Endothelial cell of umbilical vein (primary cell): ENCODE data around the gene CPSF3. TPM values are rescaled to one million over a fixed set of nuclear protein-coding genes. Genes with fewer than 3 reads are reported as not detected.

ENCODE experiments used
- BruUV-seq: library from RNA; stranded (reverse); fragments of 400-500 nt; replicated peaks from 2 replicates; lab custom pipeline; 2021; lab: Mats Ljungman, UMichigan
- CTCF ChIA-PET: fragments of 300-600, 350-600 bp; sonication (Branson Sonifier 250); formaldehyde crosslinking; loops from one replicate; lab custom pipeline; 2021; ENCODE audit warnings: antibody characterized with exemption, inconsistent platforms; lab: Charles Lee
- POLR2A ChIA-PET: fragments of 300-600, 350-600 bp; sonication (Branson Sonifier 250); formaldehyde crosslinking; loops from one replicate; lab custom pipeline; 2021; ENCODE audit warnings: antibody characterized with exemption, inconsistent platforms; lab: Charles Lee
- DNase-seq: peaks from one replicate; pipeline ENCODE4 v3.0.0-alpha.2; 2011; ENCODE audit warnings: low read depth, low spot score
- FAIRE-seq: peaks from 2 replicates; lab custom pipeline; 2011; peaks lifted over from hg19 to GRCh38; lab: Jason Lieb, UNC
- H2AFZ ChIP-seq: 2 replicates; pipeline ENCODE4 v1.6.0; 2012; ENCODE audit warnings: low read depth, low read length, control low read depth, inconsistent platforms
- H3K27ac ChIP-seq: 2 replicates; pipeline ENCODE4 v1.5.1; 2011; ENCODE audit warnings: low read depth, mild to moderate bottlenecking, control low read depth, low read length, moderate library complexity; ENCODE audit not compliant: insufficient read depth
- H3K27me3 ChIP-seq, 2 experiments: 2 replicates each; pipeline versions ENCODE4 v1.6.0 to v1.6.1; 2011; ENCODE audit warnings: low read length in 2 of 2, mixed read lengths in 1 of 2; ENCODE audit not compliant: control insufficient read depth in 2 of 2, insufficient read depth in 2 of 2
- H3K36me3 ChIP-seq, 2 experiments: 2 replicates in 1 of 2; 3 replicates in 1 of 2; pipeline ENCODE4 v1.5.1; 2011; ENCODE audit warnings: low read length in 2 of 2, mild to moderate bottlenecking in 1 of 2, moderate library complexity in 1 of 2; ENCODE audit not compliant: control insufficient read depth in 2 of 2, insufficient read depth in 2 of 2; ENCODE audit errors: extremely low read depth in 1 of 2
- H3K4me1 ChIP-seq: 3 replicates; pipeline ENCODE4 v1.5.1; 2011; ENCODE audit warnings: mild to moderate bottlenecking, low read length; ENCODE audit not compliant: control insufficient read depth, insufficient read depth; ENCODE audit errors: extremely low read depth
- H3K4me2 ChIP-seq: 2 replicates; pipeline ENCODE4 v1.6.1; 2011; ENCODE audit warnings: low read length, control low read depth, mixed read lengths; ENCODE audit not compliant: insufficient read depth
- H3K4me3 ChIP-seq, 3 experiments: fragments of 200-600 bp in 1 of 3; sonication (generic), shearing (Covaris generic) in 1 of 3; replicated peaks in 1 of 3; 2 replicates each; pipeline ENCODE4 v1.5.1; 2011 to 2016; ENCODE audit warnings: control low read depth in 3 of 3, low read length in 3 of 3, mild to moderate bottlenecking in 2 of 3, inconsistent platforms in 1 of 3, low read depth in 1 of 3, moderate library complexity in 1 of 3; ENCODE audit not compliant: insufficient read depth in 1 of 3
- H3K79me2 ChIP-seq: 2 replicates; pipeline ENCODE4 v1.6.0; 2012; ENCODE audit warnings: low read length, inconsistent platforms; ENCODE audit not compliant: control insufficient read depth, insufficient read depth
- H3K9ac ChIP-seq: replicated peaks from 2 replicates; pipeline ENCODE3; 2011; ENCODE audit warnings: low read length, control low read depth; ENCODE audit not compliant: insufficient read depth; ENCODE audit errors: extremely low read depth
- H3K9me1 ChIP-seq: replicated peaks from 3 replicates; pipeline ENCODE4 v1.6.0; 2011; ENCODE audit warnings: mild to moderate bottlenecking, low read length; ENCODE audit not compliant: control insufficient read depth, insufficient read depth; ENCODE audit errors: extremely low read depth
- H3K9me3 ChIP-seq: replicated peaks from 2 replicates; pipeline ENCODE4 v1.5.1; 2012; ENCODE audit warnings: low read length, inconsistent platforms; ENCODE audit not compliant: control insufficient read depth, insufficient read depth
- H4K20me1 ChIP-seq: replicated peaks from 2 replicates; pipeline ENCODE3; 2011; ENCODE audit warnings: mild to moderate bottlenecking, low read length; ENCODE audit not compliant: control insufficient read depth, insufficient read depth; ENCODE audit errors: extremely low read depth
- CTCF ChIP-seq, 2 donors: IDR thresholded peaks; 1 replicate in 1 of 2; 2 replicates in 1 of 2; pipeline ENCODE4 v1.5.1; 2011; ENCODE audit warnings: low read length in 2 of 2, mild to moderate bottlenecking in 2 of 2, moderate library complexity in 2 of 2, control low read depth in 1 of 2, inconsistent platforms in 1 of 2, low read depth in 1 of 2; ENCODE audit not compliant: insufficient read depth in 1 of 2; ENCODE audit errors: extremely low read depth in 1 of 2
- MAX ChIP-seq: IDR thresholded peaks from 2 replicates; pipeline ENCODE4 v1.6.1; 2011; ENCODE audit not compliant: insufficient read depth, insufficient read length
- POLR2AphosphoS5 ChIP-seq: IDR thresholded peaks from 2 replicates; pipeline ENCODE4 v1.6.1; 2012; ENCODE audit warnings: low read depth, mild to moderate bottlenecking, control low read depth, low read length, moderate library complexity; ENCODE audit not compliant: insufficient read depth
- dilution Hi-C: fragments of 300-500 bp; cut with MboI; formaldehyde crosslinking; loops from one replicate; pipeline ENCODE4 v1.15.0; 2019; ENCODE audit warnings: low sequenced_read_pairs; ENCODE audit not compliant: extremely low pct_ligation_motif_present
- intact Hi-C: fragments of 100-400 bp; cut with micrococcal nuclease; formaldehyde crosslinking; loops from one replicate; pipeline ENCODE4 v1.10.0; 2022
- polyA plus RNA-seq, 4 experiments: library from polyadenylated mRNA; depleted of rRNA in 3 of 4; stranded (reverse) in 3 of 4; unstranded in 1 of 4; fragments of >200 nt; gene quantifications; 2 replicates each; pipeline versions ENCODE4 v1.2.1 to v1.2.3, GENCODE V29; 2011 to 2012; ENCODE audit warnings: missing spikeins in 1 of 4
- total RNA-seq: library from RNA; stranded (reverse); gene quantifications from 2 replicates; pipeline ENCODE4 v1.2.3, GENCODE V29; 2021

The CPSF3 gene
- total and polyA plus RNA-seq, 2 donors (not counting 3 experiments of a cell fraction or from before 2014, with no cell fraction given): 13.7 to 35.6 TPM

- CTCF ChIA-PET: no interaction called here
- no peak overlapping the region for H3K27ac ChIP-seq
- FAIRE-seq: no peak
These were observed 16.1 kb upstream of the CPSF3 start for GRCh38 chr2:9407363-9407811.

More at GRCh38 chr2:9407363-9407811, 16.1 kb upstream of the CPSF3 start:
- H4K20me1 ChIP-seq: no peaks in the 10 kb centered on the region
- no peaks in the 10 kb centered on the region for H3K4me1 ChIP-seq
- TF ChIP-seq CTCF (IDR thresholded peaks at IDR 0.05; ENCODE audit: extremely low read depth in 1 of 2, insufficient read depth in 1 of 2, low read depth in 1 of 2, low read length in 2 of 2): no peak
- no peak for TF ChIP-seq MAX
- no peak for TF ChIP-seq POLR2AphosphoS5
- H3K9me1 ChIP-seq: no peaks in the 10 kb centered on the region
- H2AFZ ChIP-seq: no peak overlapping the region
- BruUV-seq: TSS peak; percentile 6
- no peak overlapping the region for H3K4me3 ChIP-seq
- intact Hi-C loops: no loop called here
- H3K9ac ChIP-seq: no peak overlapping the region
- no peak overlapping the region for H3K4me2 ChIP-seq
- DNase-seq: no peak
- no peaks in the 10 kb centered on the region for H3K27me3 ChIP-seq
- peaks cover 16 to 24% of the 10 kb centered on the region in 2 experiments for H3K36me3 ChIP-seq
- dilution Hi-C loops: no loop called here
- no peaks in the 10 kb centered on the region for H3K9me3 ChIP-seq
- H3K79me2 ChIP-seq: no peaks in the 10 kb centered on the region
- POLR2A ChIA-PET: no interaction called here
